Coronary artery (tissue), 2 donors: ENCODE measurements around the gene BCAS1.
A peak's percentile ranks its signal among the peaks of the same experiment; 100 is the strongest.

Experiments used
- DNase-seq: peaks from one replicate; pipeline ENCODE4 v3.0.0-alpha.2; 2017; ENCODE audit warnings: low spot score
- H3K27ac ChIP-seq, 2 donors: fragments of 200-600 bp; sonication (generic); one replicate each; pipeline ENCODE4 v1.5.1; 2016 to 2019
- H3K4me3 ChIP-seq: fragments of 200-600 bp; sonication (generic); 2 replicates; pipeline ENCODE4 v1.5.1; 2016; ENCODE audit warnings: mild to moderate bottlenecking, moderate library complexity
- CTCF ChIP-seq: fragments of 200-600 bp; sonication (generic); IDR thresholded peaks from one replicate; pipeline ENCODE4 v1.5.1; 2019; ENCODE audit warnings: antibody characterized with exemption

The BCAS1 gene

GRCh38 chr20:53940907-53941545, 129.4 kb downstream of the BCAS1 start:
- peak overlapping the region; percentile 47 for H3K4me3 ChIP-seq
- DNase-seq = peak; percentile 63
- TF ChIP-seq CTCF = no peak
- peak overlapping the region; percentile 38 to 70 for H3K27ac ChIP-seq

- no peak for TF ChIP-seq CTCF
- peak overlapping the region in 1 of 2 donors; percentile 70 for H3K27ac ChIP-seq
- DNase-seq = peak; percentile 45
- no peak overlapping the region for H3K4me3 ChIP-seq
Observed at GRCh38 chr20:53940360-53940702, 130.1 kb downstream of the BCAS1 start.

- peak overlapping the region; percentile 14 for H3K4me3 ChIP-seq
- DNase-seq = peak; percentile 84
- no peak for TF ChIP-seq CTCF
- peak overlapping the region; percentile 16 to 82 for H3K27ac ChIP-seq
Observed at GRCh38 chr20:53939572-53940359, 130.6 kb downstream of the BCAS1 start.

- DNase-seq = peak; percentile 12
- Histone ChIP-seq H3K4me3 (peak overlapping the region; percentile 14), H3K27ac (peak overlapping the region; percentile 16 to 82)
- TF ChIP-seq CTCF = no peak
Observed at GRCh38 chr20:53939190-53939571, 131.2 kb downstream of the BCAS1 start.

GRCh38 chr20:53938739-53939138, 131.7 kb downstream of the BCAS1 start:
- peak overlapping the region in 1 of 2 donors; percentile 82 for H3K27ac ChIP-seq
- DNase-seq = no peak
- H3K4me3 ChIP-seq = no peak overlapping the region
- TF ChIP-seq CTCF = no peak

- H3K4me3 ChIP-seq = no peak overlapping the region
- TF ChIP-seq CTCF = no peak
- H3K27ac ChIP-seq = no peak overlapping the region
- DNase-seq = peak; percentile 41
Observed at GRCh38 chr20:53937929-53938367, 132.4 kb downstream of the BCAS1 start.

- H3K4me3 ChIP-seq = no peak overlapping the region
Observed at GRCh38 chr20:53937339-53937741, 133.1 kb downstream of the BCAS1 start.

More at GRCh38 chr20:53937339-53937741, 133.1 kb downstream of the BCAS1 start:
- TF ChIP-seq CTCF = no peak
- peak; percentile 11 for DNase-seq
- H3K27ac ChIP-seq = no peak overlapping the region
